ENCODE data around the gene SLC25A13. TPM values are rescaled to one million over a fixed set of nuclear protein-coding genes. Genes with fewer than 3 reads are reported as not detected.

Gene SLC25A13
- total RNA-seq, 1 experiment from 2014 or later, result 52.5 TPM

GRCh38 chr7:96228760-96229159 is 93.1 kb downstream of the SLC25A13 start:
- Histone ChIP-seq H3K4me3 (no peak overlapping the region), H3K4me1 (replicated peaks; ENCODE audit: insufficient read depth) (no peaks in the 10 kb centered on the region), H4K20me1 (ENCODE audit: insufficient read depth) (peaks cover 10% of the 10 kb centered on the region; the same call in 1 of the 2 replicates), H3K9me3 (ENCODE audit: insufficient read depth, low read depth) (peaks cover 4% of the 10 kb centered on the region; the same call in 1 of the 2 replicates), H3K9me2 (ENCODE audit: insufficient read depth) (no peaks in the 10 kb centered on the region), H3K4me2 (no peak overlapping the region), H3K27ac (no peak overlapping the region), H3F3A (ENCODE audit: insufficient read depth, low read depth) (no peaks in the 10 kb centered on the region; the same call in 1 of the 2 replicates), H2AFZ (no peak overlapping the region), H3K36me3 (ENCODE audit: low read depth) (peaks cover 14% of the 10 kb centered on the region; the same call in 1 of the 2 replicates), H3K27me3 (ENCODE audit: insufficient read depth, low read depth) (no peaks in the 10 kb centered on the region), H3K79me2 (ENCODE audit: low read depth) (peaks cover 17% of the 10 kb centered on the region; the same call in 1 of the 2 replicates)
- no TSS peak for BruUV-seq (replicated peaks)
- CTCF ChIA-PET, result interaction anchor here (0.6 kb wide), 1 partner anchor 153 kb away, joined by 7 read pairs; no protein-coding TSS in a partner anchor
- POLR2A ChIA-PET (ENCODE audit: unreplicated experiment), result no interaction called here
- intact Hi-C loops (cut with micrococcal nuclease; ENCODE audit: unreplicated experiment), result no loop called here
- DNase-seq, result no peak
- TF ChIP-seq, protein P1, sequence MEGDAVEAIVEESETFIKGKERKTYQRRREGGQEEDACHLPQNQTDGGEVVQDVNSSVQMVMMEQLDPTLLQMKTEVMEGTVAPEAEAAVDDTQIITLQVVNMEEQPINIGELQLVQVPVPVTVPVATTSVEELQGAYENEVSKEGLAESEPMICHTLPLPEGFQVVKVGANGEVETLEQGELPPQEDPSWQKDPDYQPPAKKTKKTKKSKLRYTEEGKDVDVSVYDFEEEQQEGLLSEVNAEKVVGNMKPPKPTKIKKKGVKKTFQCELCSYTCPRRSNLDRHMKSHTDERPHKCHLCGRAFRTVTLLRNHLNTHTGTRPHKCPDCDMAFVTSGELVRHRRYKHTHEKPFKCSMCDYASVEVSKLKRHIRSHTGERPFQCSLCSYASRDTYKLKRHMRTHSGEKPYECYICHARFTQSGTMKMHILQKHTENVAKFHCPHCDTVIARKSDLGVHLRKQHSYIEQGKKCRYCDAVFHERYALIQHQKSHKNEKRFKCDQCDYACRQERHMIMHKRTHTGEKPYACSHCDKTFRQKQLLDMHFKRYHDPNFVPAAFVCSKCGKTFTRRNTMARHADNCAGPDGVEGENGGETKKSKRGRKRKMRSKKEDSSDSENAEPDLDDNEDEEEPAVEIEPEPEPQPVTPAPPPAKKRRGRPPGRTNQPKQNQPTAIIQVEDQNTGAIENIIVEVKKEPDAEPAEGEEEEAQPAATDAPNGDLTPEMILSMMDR (conservative IDR thresholded peaks at IDR 0.05), result no peak
- TF ChIP-seq EZH2 (IDR thresholded peaks at IDR 0.05; ENCODE audit: low read depth), result no peak

DNA sequence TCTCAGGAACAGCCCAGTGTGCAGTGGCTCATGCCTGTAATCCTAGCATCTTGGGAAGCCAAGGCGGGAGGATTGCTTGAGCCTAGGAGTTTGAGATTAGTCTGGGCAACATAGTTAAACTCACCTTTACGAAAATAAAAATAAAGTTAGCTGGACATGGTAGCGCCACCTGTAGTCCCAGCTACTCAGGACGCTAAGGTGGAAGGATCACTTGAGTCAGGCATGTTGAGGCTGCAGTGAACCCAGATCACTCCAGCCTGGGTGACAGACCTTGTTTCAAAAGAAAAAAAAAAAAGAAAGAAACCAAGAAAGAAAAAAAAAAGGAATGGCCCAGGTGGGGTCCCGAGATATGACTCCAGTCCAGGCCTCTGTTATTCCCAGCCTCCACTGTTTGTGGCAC is 96.6 kb downstream of the SLC25A13 start:
- intact Hi-C loops (cut with micrococcal nuclease; ENCODE audit: unreplicated experiment), result no loop called here
- no peak overlapping the region for H2AFZ ChIP-seq
- POLR2A ChIA-PET (ENCODE audit: unreplicated experiment), result no interaction called here

DNA sequence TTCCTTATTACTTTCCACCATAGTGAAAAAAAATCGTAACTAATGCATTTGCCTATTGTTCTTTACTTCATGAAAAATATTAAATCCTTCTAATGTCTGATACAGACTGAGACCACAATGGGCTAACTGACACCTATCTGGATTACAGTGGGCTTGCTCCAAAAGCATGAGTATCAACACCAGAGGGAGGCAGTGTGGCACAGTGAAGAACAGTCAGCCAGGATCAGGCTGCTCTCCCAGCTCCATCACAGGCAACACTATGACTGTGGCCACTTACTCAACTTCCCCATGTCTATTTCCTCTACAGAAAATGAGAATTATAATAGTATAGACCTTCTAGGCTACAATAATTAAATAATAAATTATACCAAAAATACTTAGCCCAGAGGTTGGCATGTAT is 97.2 kb downstream of the SLC25A13 start:
- H3K4me1 ChIP-seq (replicated peaks; ENCODE audit: insufficient read depth), result peaks cover 16% of the 10 kb centered on the region
- no TSS peak for BruUV-seq (replicated peaks)
- intact Hi-C loops (cut with micrococcal nuclease; ENCODE audit: unreplicated experiment), result no loop called here
- no peaks in the 10 kb centered on the region for H3K9me3 ChIP-seq (ENCODE audit: insufficient read depth, low read depth)
- no peak overlapping the region for H3K4me3 ChIP-seq
- no peak overlapping the region for H3K27ac ChIP-seq
- DNase-seq, result no peak
- H3K4me2 ChIP-seq, result no peak overlapping the region
- POLR2A ChIA-PET (ENCODE audit: unreplicated experiment), result no interaction called here
- no peak for TF ChIP-seq EZH2 (IDR thresholded peaks at IDR 0.05; ENCODE audit: low read depth)
- TF ChIP-seq, protein P1 (conservative IDR thresholded peaks at IDR 0.05), result no peak
- H3K9me2 ChIP-seq (ENCODE audit: insufficient read depth), result no peaks in the 10 kb centered on the region
- H4K20me1 ChIP-seq (ENCODE audit: insufficient read depth), result no peaks in the 10 kb centered on the region
- CTCF ChIA-PET, result no interaction called here
- H3K36me3 ChIP-seq (ENCODE audit: low read depth), result 0 out of 2 replicates have a peak, but pooled peaks cover under 1% of the 10 kb centered on the region
- H2AFZ ChIP-seq, result no peak overlapping the region
- peaks cover 16% of the 10 kb centered on the region for H3F3A ChIP-seq (ENCODE audit: insufficient read depth, low read depth)
- H3K27me3 ChIP-seq (ENCODE audit: insufficient read depth, low read depth), result no peaks in the 10 kb centered on the region
- 0 out of 2 replicates have a peak, but pooled peaks cover 6% of the 10 kb centered on the region for H3K79me2 ChIP-seq (ENCODE audit: low read depth)

More for the DNA sequence above, 96.6 kb downstream of the SLC25A13 start:
- TF ChIP-seq, protein P1 (conservative IDR thresholded peaks at IDR 0.05), result no peak
- TF ChIP-seq EZH2 (IDR thresholded peaks at IDR 0.05; ENCODE audit: low read depth), result no peak
- H3K4me3 ChIP-seq, result no peak overlapping the region
- no peak for DNase-seq
- no TSS peak for BruUV-seq (replicated peaks)
- CTCF ChIA-PET, result no interaction called here
- H3K36me3 ChIP-seq (ENCODE audit: low read depth), result 0 out of 2 replicates have a peak, but pooled peaks cover 6% of the 10 kb centered on the region
- H3K9me2 ChIP-seq (ENCODE audit: insufficient read depth), result no peaks in the 10 kb centered on the region
- H3F3A ChIP-seq (ENCODE audit: insufficient read depth, low read depth), result peaks cover 11% of the 10 kb centered on the region
- no peaks in the 10 kb centered on the region for H3K9me3 ChIP-seq (ENCODE audit: insufficient read depth, low read depth)
- H3K4me2 ChIP-seq, result no peak overlapping the region
- no peaks in the 10 kb centered on the region for H4K20me1 ChIP-seq (ENCODE audit: insufficient read depth)
- peaks cover 11% of the 10 kb centered on the region for H3K4me1 ChIP-seq (replicated peaks; ENCODE audit: insufficient read depth)
- H3K79me2 ChIP-seq (ENCODE audit: low read depth), result 0 out of 2 replicates have a peak, but pooled peaks cover 9% of the 10 kb centered on the region
- H3K27me3 ChIP-seq (ENCODE audit: insufficient read depth, low read depth), result no peaks in the 10 kb centered on the region
- H3K27ac ChIP-seq, result no peak overlapping the region

Data from PC-9 (cell line).